B cell (primary cell): Measurements from ENCODE around the gene MAP4K2. TPM values are rescaled to one million over a fixed set of nuclear protein-coding genes. Genes with fewer than 3 reads are reported as not detected.
A peak's percentile ranks its signal among the peaks of the same experiment; 100 is the strongest.

Experiments used
- ATAC-seq: fragments of 200-7000 bp; cut with Tn5 transposase; one replicate; pipeline ENCODE4 v1.10.0; 2021; ENCODE audit warnings: low read depth, mild to moderate bottlenecking, moderate number of reproducible peaks, moderate library complexity
- CTCF ChIA-PET: fragments of 350-600 bp; sonication (Branson Sonifier 250); formaldehyde crosslinking; loops from one replicate; lab custom pipeline; 2021; ENCODE audit warnings: antibody characterized with exemption, inconsistent platforms; lab: Charles Lee
- POLR2A ChIA-PET: fragments of 350-600 bp; sonication (Branson Sonifier 250); formaldehyde crosslinking; loops from one replicate; lab custom pipeline; 2021; ENCODE audit warnings: antibody characterized with exemption; lab: Charles Lee
- DNase-seq: peaks from one replicate; pipeline ENCODE4 v3.0.0; 2013
- H2AFZ ChIP-seq: 2 replicates; pipeline ENCODE4 v1.6.1; 2012; ENCODE audit warnings: mild to moderate bottlenecking, low read depth, low read length; ENCODE audit not compliant: insufficient read depth, poor library complexity, severe bottlenecking
- H3K27ac ChIP-seq, 2 donors: 1 replicate in 1 of 2; 2 replicates in 1 of 2; pipeline ENCODE4 v1.5.1; 2012 to 2013; ENCODE audit warnings: low read length in 2 of 2, mild to moderate bottlenecking in 2 of 2, moderate library complexity in 1 of 2
- H3K27me3 ChIP-seq, 4 experiments: fragments of 200-600 bp in 1 of 4; sonication (generic) in 1 of 4; replicated peaks in 1 of 4; 1 replicate in 2 of 4; 2 replicates in 2 of 4; pipeline versions ENCODE4 v1.6.1 to v1.7.0; 2013 to 2016; ENCODE audit warnings: low read length in 3 of 4, mild to moderate bottlenecking in 2 of 4, mixed read lengths in 1 of 4, moderate library complexity in 1 of 4; ENCODE audit not compliant: insufficient read depth in 4 of 4, control insufficient read depth in 3 of 4; ENCODE audit errors: control extremely low read depth in 1 of 4
- H3K36me3 ChIP-seq, 2 experiments: replicated peaks in 1 of 2; 1 replicate in 1 of 2; 2 replicates in 1 of 2; pipeline versions ENCODE4 v1.6.1 to v1.7.1; 2013; ENCODE audit warnings: low read length in 1 of 2; ENCODE audit not compliant: insufficient read depth in 2 of 2, control insufficient read depth in 1 of 2; ENCODE audit errors: control extremely low read depth in 1 of 2, extremely low read depth in 1 of 2
- H3K4me1 ChIP-seq, 2 donors: fragments of 200-600 bp in 1 of 2; sonication (generic) in 1 of 2; 1 replicate in 1 of 2; 2 replicates in 1 of 2; pipeline versions ENCODE4 v1.5.1 to v1.6.1; 2013 to 2017; ENCODE audit warnings: low read length in 2 of 2; ENCODE audit not compliant: control insufficient read depth in 2 of 2, insufficient read depth in 2 of 2
- H3K4me2 ChIP-seq: replicated peaks from 2 replicates; pipeline ENCODE3; 2012; ENCODE audit warnings: mild to moderate bottlenecking, low read depth, low read length; ENCODE audit not compliant: poor library complexity, severe bottlenecking
- H3K4me3 ChIP-seq, 5 experiments: fragments of 200-600 bp in 1 of 5; sonication (generic) in 1 of 5; 1 replicate in 3 of 5; 2 replicates in 2 of 5; pipeline versions ENCODE4 v1.5.1 to v1.7.0; 2011 to 2016; ENCODE audit warnings: low read length in 4 of 5, mild to moderate bottlenecking in 4 of 5, low read depth in 2 of 5, control low read depth in 1 of 5, moderate library complexity in 1 of 5; ENCODE audit not compliant: insufficient read depth in 1 of 5; ENCODE audit errors: control extremely low read depth in 1 of 5, extremely low read depth in 1 of 5
- H3K79me2 ChIP-seq: fragments of 200-600 bp; sonication (generic); one replicate; pipeline ENCODE4 v1.6.0; 2016; ENCODE audit warnings: low read length; ENCODE audit not compliant: control insufficient read depth, insufficient read depth
- H3K9ac ChIP-seq: fragments of 200-600 bp; sonication (generic); 2 replicates; pipeline ENCODE4 v1.6.1; 2017; ENCODE audit warnings: mild to moderate bottlenecking, low read length, moderate library complexity
- H3K9me3 ChIP-seq, 3 donors: one replicate each; pipeline versions ENCODE4 v1.6.1 to v1.7.1; 2013; ENCODE audit warnings: low read length in 2 of 3; ENCODE audit not compliant: control insufficient read depth in 2 of 3, insufficient read depth in 1 of 3; ENCODE audit errors: control extremely low read depth in 1 of 3
- H4K20me1 ChIP-seq: 2 replicates; pipeline ENCODE4 v1.6.0; 2012; ENCODE audit warnings: mild to moderate bottlenecking, low read length; ENCODE audit not compliant: insufficient read depth, control insufficient read depth, poor library complexity, severe bottlenecking
- H3K27ac Mint-ChIP-seq: one replicate; pipeline ENCODE4 v1.8.0; 2021; ENCODE audit warnings: mixed read lengths
- H3K27me3 Mint-ChIP-seq: one replicate; pipeline ENCODE4 v1.8.0; 2021; ENCODE audit warnings: mixed read lengths
- H3K4me1 Mint-ChIP-seq: one replicate; pipeline ENCODE4 v1.8.0; 2021; ENCODE audit warnings: mixed read lengths
- H3K4me3 Mint-ChIP-seq: one replicate; pipeline ENCODE4 v1.8.0; 2021; ENCODE audit warnings: mixed read lengths
- H3K9me3 Mint-ChIP-seq: one replicate; pipeline ENCODE4 v1.8.0; 2022; ENCODE audit warnings: mixed read lengths; ENCODE audit not compliant: insufficient read depth
- EZH2 ChIP-seq: IDR thresholded peaks from 2 replicates; pipeline ENCODE4 v1.6.1; 2012; ENCODE audit warnings: borderline replicate concordance, low read depth, mild to moderate bottlenecking, moderate library complexity, low read length; ENCODE audit not compliant: insufficient read depth, poor library complexity, severe bottlenecking
- WGBS: methylation state at CpG from one replicate; pipeline ENCODE4 v1.1.5; 2013; ENCODE audit warnings: missing lambda C conversion rate; ENCODE audit not compliant: insufficient coverage; 5-methylcytosine and 5-hydroxymethylcytosine counted together
- intact Hi-C: fragments of 100-400 bp; cut with micrococcal nuclease; formaldehyde crosslinking; loops from one replicate; pipeline ENCODE4 v1.10.0; 2022
- polyA plus RNA-seq: library from polyadenylated mRNA; depleted of rRNA; stranded (reverse); fragments of >200 nt; gene quantifications from 2 replicates; pipeline ENCODE4 v1.2.3, GENCODE V29; 2012
- total RNA-seq, 2 donors: library from RNA; stranded (reverse); fragments of 120-200 nt in 1 of 2; gene quantifications; 1 replicate in 1 of 2; 2 replicates in 1 of 2; pipeline versions ENCODE4 v1.2.3 to v1.2.4, GENCODE V29; 2013 to 2022
- TF ChIP-seq, protein P1 (sequence below): fragments of 200-600 bp; IDR thresholded peaks from one replicate; pipeline ENCODE4 v1.8.0; 2022; ENCODE audit warnings: antibody characterized with exemption, mild to moderate bottlenecking

Gene MAP4K2
- total and polyA plus RNA-seq, 2 donors (not counting 1 experiment from before 2014, with no cell fraction given) = 118 to 163 TPM

DNA sequence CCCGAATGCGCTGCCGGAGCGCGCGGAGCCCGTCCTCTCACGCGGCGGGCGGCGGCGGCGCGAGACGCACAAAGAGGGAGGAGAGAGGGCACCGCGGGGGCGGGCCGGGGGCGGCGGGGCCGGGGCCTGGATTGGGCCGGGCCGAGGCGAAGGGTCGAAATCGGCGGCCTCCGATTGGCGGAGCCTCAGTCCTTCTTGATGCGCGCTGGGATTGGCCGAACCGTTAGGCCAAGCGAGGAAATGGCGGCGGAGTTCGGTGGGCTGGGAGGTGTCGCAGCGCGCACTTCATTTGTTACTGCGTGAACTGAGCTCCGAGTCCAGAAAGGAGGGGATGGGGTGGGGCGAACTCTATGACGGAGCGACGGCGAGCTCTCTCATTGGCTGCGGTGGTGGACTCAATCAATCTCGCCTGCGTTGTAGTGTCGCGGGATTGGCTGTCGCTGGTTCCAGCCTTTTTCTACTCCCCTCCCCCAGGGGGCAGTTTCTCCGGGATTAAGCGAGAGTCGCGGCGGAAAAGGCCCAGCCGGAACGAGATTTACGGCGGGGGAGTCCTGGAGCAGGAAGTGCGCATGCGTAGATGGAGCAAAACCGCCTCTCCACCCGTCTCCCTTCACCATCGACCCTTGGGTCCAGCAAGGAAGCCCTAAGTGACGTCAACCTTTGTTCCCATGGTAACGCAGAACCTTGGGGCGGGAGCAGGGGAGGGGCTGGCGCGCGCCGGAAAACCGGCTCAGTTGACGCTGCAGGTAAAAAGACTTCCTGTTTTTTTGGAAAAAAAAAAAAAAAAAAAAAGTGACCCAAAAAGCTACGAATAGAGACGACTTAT, 24.3 kb downstream of the MAP4K2 start, which contains the start of gene SF1:
SF1 (minus strand) TSS at position 70 of the 826 bp plus-strand sequence. CDS start 150 bp downstream, outside the sequence.
- ATAC-seq (peak; percentile 82), DNase-seq (peak; percentile 100)
- ChIA-PET POLR2A (interaction anchor here (0.6 to 6.9 kb wide), 28 partner anchors 8 to 1939 kb away, joined by 3 to 149 read pairs (median 4); partner anchors contain the start of genes CCDC88B, CDC42BPG, FIBP and MAP4K2), CTCF (interaction anchor here (0.6 to 5.9 kb wide), 18 partner anchors 9 to 496 kb away, joined by 3 to 74 read pairs (median 4); partner anchors contain the start of genes CDC42BPG, MAP4K2, MEN1 and PYGM)
- peaks cover 38% of the 10 kb centered on the region for H4K20me1 ChIP-seq
- H3K4me3 Mint-ChIP-seq = peak within 1 kb of the TSS; percentile 95
- H3K9ac ChIP-seq = peak within 1 kb of the TSS; percentile 85
- H3K9me3 ChIP-seq = no peaks in the 10 kb centered on the region
- peaks cover 74% of the 10 kb centered on the region for H3K4me1 Mint-ChIP-seq
- H3K4me3 ChIP-seq = peak within 1 kb of the TSS; percentile 79 to 92 (median 82)
- H3K27ac Mint-ChIP-seq = peak within 1 kb of the TSS; percentile 99
- H3K36me3 ChIP-seq = peaks cover 3 to 37% of the 10 kb centered on the region in 2 experiments
- TF ChIP-seq, protein P1, sequence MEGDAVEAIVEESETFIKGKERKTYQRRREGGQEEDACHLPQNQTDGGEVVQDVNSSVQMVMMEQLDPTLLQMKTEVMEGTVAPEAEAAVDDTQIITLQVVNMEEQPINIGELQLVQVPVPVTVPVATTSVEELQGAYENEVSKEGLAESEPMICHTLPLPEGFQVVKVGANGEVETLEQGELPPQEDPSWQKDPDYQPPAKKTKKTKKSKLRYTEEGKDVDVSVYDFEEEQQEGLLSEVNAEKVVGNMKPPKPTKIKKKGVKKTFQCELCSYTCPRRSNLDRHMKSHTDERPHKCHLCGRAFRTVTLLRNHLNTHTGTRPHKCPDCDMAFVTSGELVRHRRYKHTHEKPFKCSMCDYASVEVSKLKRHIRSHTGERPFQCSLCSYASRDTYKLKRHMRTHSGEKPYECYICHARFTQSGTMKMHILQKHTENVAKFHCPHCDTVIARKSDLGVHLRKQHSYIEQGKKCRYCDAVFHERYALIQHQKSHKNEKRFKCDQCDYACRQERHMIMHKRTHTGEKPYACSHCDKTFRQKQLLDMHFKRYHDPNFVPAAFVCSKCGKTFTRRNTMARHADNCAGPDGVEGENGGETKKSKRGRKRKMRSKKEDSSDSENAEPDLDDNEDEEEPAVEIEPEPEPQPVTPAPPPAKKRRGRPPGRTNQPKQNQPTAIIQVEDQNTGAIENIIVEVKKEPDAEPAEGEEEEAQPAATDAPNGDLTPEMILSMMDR = no peak
- TF ChIP-seq EZH2 = no peak
- peak within 1 kb of the TSS; percentile 72 for H2AFZ ChIP-seq
- intact Hi-C loops = loop anchor here (1.0 to 5.0 kb wide), 6 partner anchors 32 to 339 kb away; partner anchors contain the start of genes ARL2, CDC42BPG, EHD1 and MEN1
- peaks cover 57% of the 10 kb centered on the region for H3K79me2 ChIP-seq
- peak within 1 kb of the TSS; percentile 79 for H3K4me2 ChIP-seq
- H3K27me3 ChIP-seq = no peaks in the 10 kb centered on the region
- no peaks in the 10 kb centered on the region for H3K27me3 Mint-ChIP-seq
- no peaks in the 10 kb centered on the region for H3K9me3 Mint-ChIP-seq
- under 1% methylated on average over 73 of the region's 80 CpGs for WGBS
- H3K27ac ChIP-seq = peak within 1 kb of the TSS; percentile 95 to 98
- H3K4me1 ChIP-seq = peaks cover 60 to 71% of the 10 kb centered on the region in 2 donors
